Measurements from ENCODE around the gene TTLL11.

DNA sequence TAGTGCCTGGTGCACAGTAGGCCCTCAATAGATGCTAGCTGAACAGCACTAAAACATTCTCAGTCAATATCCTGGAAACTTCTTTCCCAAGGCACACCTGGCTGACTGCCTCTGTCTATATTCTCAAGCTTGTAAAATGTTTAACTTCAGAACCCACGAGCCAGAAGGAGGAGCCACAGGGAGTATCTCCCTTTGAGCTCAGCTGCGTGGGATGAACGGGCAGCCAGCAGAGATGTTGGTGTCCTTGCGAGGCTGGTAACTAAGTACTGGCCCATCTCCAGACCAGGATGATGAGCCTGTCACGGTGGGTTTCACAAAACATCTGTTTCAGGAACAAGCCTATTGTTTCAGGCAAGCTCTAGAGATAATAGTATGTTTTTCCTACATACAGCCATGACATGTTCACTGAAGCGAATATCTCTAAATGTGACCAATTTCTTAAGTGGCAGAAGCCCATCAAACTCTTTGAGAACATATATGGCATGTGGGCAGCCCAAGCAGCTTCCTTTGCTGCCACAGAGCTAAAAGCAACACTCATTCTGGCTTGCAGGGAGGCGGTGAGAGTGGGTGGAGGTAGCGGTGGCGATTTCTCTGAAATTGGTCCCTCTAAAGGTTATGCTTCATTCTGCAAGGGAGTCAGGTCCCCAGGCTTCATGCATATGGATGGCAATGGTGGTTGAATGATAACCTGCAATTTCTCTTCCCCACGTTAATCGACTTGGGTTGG is 206.2 kb downstream of the TTLL11 start:
- TF ChIP-seq CTCF (IDR thresholded peaks at IDR 0.05) (no peak), POLR2A (IDR thresholded peaks at IDR 0.05) (no peak), POLR2AphosphoS5 (IDR thresholded peaks at IDR 0.05) (no peak), EP300 (IDR thresholded peaks at IDR 0.05) (no peak)

Data from gastroesophageal sphincter (tissue), 3 donors.